ENCODE data around the gene GRIA1. TPM values are rescaled to one million over a fixed set of nuclear protein-coding genes. Genes with fewer than 3 reads are reported as not detected.

Gene GRIA1
- total RNA-seq, 4 donors from 2014 or later: 0.12 to 0.19 TPM; not detected in 2

DNA sequence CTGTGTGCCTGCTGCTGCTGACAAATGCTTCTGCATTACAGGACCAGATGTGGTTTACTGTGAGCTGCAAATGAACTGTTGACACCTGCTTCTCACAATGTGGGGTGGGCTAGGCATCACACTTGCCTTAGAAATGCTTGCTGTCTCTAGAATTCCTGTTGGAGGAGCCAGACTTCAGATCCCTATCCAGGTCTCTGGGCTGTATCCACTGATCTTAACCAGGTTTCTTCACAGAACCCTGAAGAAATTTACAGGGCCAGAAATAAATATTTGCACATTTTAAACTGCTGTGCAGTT lies 292.8 kb downstream of the GRIA1 start:
- TF ChIP-seq, protein P1, sequence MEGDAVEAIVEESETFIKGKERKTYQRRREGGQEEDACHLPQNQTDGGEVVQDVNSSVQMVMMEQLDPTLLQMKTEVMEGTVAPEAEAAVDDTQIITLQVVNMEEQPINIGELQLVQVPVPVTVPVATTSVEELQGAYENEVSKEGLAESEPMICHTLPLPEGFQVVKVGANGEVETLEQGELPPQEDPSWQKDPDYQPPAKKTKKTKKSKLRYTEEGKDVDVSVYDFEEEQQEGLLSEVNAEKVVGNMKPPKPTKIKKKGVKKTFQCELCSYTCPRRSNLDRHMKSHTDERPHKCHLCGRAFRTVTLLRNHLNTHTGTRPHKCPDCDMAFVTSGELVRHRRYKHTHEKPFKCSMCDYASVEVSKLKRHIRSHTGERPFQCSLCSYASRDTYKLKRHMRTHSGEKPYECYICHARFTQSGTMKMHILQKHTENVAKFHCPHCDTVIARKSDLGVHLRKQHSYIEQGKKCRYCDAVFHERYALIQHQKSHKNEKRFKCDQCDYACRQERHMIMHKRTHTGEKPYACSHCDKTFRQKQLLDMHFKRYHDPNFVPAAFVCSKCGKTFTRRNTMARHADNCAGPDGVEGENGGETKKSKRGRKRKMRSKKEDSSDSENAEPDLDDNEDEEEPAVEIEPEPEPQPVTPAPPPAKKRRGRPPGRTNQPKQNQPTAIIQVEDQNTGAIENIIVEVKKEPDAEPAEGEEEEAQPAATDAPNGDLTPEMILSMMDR (IDR thresholded peaks at IDR 0.05): no peak
- TF ChIP-seq POLR2A (IDR thresholded peaks at IDR 0.05): no peak
- H3K9me3 ChIP-seq: no peaks in the 10 kb centered on the region
- H3K27ac ChIP-seq: no peak overlapping the region
- intact Hi-C loops (cut with DNase I): no loop called here
- H3K4me3 ChIP-seq: no peak overlapping the region
- no peak for DNase-seq
- H3K27me3 ChIP-seq: no peaks in the 10 kb centered on the region
- no peaks in the 10 kb centered on the region for H3K4me1 ChIP-seq
- no peaks in the 10 kb centered on the region for H3K36me3 ChIP-seq

DNA sequence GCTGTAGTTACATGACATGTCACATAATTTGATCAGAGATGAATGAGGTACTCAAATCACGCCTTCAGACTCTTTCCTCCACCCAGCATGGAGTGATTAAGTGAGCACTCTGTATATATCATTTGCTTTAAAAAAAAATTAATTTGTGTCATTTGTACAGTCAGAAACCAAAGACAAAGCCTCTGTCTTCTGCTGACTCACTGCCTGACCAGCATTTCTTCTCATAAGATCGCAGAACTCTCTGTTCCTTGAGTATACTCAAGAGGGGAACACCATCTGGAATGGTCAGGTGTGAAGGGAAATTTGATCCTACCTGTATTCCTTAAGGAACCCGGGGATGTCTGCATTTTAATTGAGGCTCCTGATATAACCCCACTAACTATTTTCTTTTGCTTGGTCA lies 293.8 kb downstream of the GRIA1 start:
- intact Hi-C loops (cut with DNase I): no loop called here
- TF ChIP-seq, protein P1 (IDR thresholded peaks at IDR 0.05): no peak
- no peak for TF ChIP-seq POLR2A (IDR thresholded peaks at IDR 0.05)
- no peak overlapping the region for H3K4me3 ChIP-seq
- no peaks in the 10 kb centered on the region for H3K27me3 ChIP-seq
- 61 to 70% methylated on average over 3 of the region's 3 CpGs for WGBS, 2 donors
- H3K27ac ChIP-seq: no peak overlapping the region
- no peaks in the 10 kb centered on the region for H3K9me3 ChIP-seq
- H3K4me1 ChIP-seq: no peaks in the 10 kb centered on the region
- no peak for DNase-seq
- H3K36me3 ChIP-seq: no peaks in the 10 kb centered on the region

DNA sequence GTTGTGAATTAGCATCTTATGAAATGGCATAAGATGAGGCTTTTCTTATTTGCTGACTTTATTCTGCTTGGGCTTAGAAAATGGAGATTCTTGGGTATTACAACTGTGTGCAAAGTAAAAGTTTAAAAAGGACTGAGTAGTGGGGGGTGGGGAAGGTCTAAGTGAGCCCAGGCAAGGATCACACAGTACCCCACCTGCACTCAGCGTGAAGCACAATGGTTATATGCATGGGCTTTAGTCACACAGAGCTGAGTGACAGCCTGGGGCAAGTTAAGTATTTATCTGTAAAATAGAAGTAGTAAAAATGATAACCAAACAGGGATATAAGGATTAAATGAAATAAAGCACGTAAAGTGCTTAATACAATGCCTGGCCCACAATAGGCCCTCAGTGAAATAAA lies 300.9 kb downstream of the GRIA1 start:
- Histone ChIP-seq H3K9me3 (no peaks in the 10 kb centered on the region), H3K36me3 (no peaks in the 10 kb centered on the region), H3K27ac (no peak overlapping the region), H3K4me3 (no peak overlapping the region), H3K4me1 (no peaks in the 10 kb centered on the region), H3K27me3 (no peaks in the 10 kb centered on the region)
- DNase-seq: no peak
- no peak for TF ChIP-seq POLR2A (IDR thresholded peaks at IDR 0.05)
- TF ChIP-seq, protein P1 (IDR thresholded peaks at IDR 0.05): no peak
- intact Hi-C loops (cut with DNase I): no loop called here
- 51 to 80% methylated on average over 2 of the region's 2 CpGs for WGBS, 2 donors

DNA sequence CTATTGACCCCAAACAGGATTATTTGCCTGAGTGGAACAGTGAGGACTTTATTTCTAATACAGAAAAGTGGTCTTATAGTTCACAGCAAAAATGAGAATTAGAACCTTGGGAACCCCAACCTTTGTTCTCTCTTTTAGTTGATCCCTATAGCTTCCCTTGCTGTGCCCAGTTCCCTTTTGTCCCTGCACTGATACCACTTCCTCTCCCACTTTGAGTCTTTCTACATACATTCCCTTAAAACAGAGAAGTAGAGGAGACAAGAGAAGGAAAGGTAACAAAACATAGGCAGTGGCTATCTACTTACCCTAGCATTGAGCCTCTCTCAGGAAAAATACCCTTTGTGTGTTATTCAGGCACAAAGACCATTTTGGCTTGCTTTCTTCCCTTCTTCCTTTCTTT lies 301.8 kb downstream of the GRIA1 start:
- no peak for DNase-seq
- H3K27ac ChIP-seq: no peak overlapping the region
- no peak for TF ChIP-seq POLR2A (IDR thresholded peaks at IDR 0.05)
- TF ChIP-seq, protein P1 (IDR thresholded peaks at IDR 0.05): no peak
- intact Hi-C loops (cut with DNase I): no loop called here
- no peaks in the 10 kb centered on the region for H3K9me3 ChIP-seq
- no peaks in the 10 kb centered on the region for H3K4me1 ChIP-seq
- H3K36me3 ChIP-seq: no peaks in the 10 kb centered on the region
- H3K4me3 ChIP-seq: no peak overlapping the region
- H3K27me3 ChIP-seq: no peaks in the 10 kb centered on the region

GRCh38 chr5:153793699-153794098 lies 303.2 kb downstream of the GRIA1 start:
- TF ChIP-seq POLR2A (IDR thresholded peaks at IDR 0.05): no peak
- TF ChIP-seq, protein P1 (IDR thresholded peaks at IDR 0.05): no peak
- Histone ChIP-seq H3K4me3 (no peak overlapping the region), H3K9me3 (no peaks in the 10 kb centered on the region), H3K27me3 (no peaks in the 10 kb centered on the region), H3K27ac (no peak overlapping the region), H3K4me1 (no peaks in the 10 kb centered on the region), H3K36me3 (no peaks in the 10 kb centered on the region)
- intact Hi-C loops (cut with DNase I): no loop called here
- no peak for DNase-seq
- 92 to 93% methylated on average over 1 of the region's 1 CpG for WGBS, 2 donors
